ENCODE measurements around the gene CALML5.

The CALML5 gene

DNA sequence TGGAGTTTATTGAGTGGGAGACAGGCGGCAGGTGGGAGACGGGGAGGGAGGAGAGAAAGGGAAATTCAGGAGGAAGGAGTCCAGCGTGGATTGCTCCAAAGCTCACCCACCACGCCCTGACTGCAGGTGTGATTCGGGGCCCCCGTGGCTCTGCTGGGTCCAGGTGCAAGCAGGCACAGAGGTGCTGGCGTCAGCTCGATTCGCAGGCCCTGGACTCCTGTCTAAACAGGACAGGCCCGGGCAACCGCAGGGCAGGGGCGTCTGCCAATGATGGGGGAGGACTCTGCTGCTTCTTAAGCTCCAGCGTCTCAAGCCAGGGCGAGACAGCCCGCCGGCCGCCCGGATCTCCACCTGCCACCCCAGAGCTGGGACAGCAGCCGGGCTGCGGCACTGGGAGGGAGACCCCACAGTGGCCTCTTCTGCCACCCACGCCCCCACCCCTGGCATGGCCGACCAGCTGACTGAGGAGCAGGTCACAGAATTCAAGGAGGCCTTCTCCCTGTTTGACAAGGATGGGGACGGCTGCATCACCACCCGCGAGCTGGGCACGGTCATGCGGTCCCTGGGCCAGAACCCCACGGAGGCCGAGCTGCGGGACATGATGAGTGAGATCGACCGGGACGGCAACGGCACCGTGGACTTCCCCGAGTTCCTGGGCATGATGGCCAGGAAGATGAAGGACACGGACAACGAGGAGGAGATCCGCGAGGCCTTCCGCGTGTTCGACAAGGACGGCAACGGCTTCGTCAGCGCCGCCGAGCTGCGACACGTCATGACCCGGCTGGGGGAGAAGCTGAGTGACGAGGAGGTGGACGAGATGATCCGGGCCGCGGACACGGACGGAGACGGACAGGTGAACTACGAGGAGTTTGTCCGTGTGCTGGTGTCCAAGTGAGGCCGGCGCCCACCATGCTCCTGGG lies 25.5 kb upstream of the CALML5 start, which contains the start of gene CALML3:
CALML3 (plus strand) TSS at position 321 of the 920 bp plus-strand sequence; CDS start at position 446, 125 bp downstream.
- TF ChIP-seq, protein P1, sequence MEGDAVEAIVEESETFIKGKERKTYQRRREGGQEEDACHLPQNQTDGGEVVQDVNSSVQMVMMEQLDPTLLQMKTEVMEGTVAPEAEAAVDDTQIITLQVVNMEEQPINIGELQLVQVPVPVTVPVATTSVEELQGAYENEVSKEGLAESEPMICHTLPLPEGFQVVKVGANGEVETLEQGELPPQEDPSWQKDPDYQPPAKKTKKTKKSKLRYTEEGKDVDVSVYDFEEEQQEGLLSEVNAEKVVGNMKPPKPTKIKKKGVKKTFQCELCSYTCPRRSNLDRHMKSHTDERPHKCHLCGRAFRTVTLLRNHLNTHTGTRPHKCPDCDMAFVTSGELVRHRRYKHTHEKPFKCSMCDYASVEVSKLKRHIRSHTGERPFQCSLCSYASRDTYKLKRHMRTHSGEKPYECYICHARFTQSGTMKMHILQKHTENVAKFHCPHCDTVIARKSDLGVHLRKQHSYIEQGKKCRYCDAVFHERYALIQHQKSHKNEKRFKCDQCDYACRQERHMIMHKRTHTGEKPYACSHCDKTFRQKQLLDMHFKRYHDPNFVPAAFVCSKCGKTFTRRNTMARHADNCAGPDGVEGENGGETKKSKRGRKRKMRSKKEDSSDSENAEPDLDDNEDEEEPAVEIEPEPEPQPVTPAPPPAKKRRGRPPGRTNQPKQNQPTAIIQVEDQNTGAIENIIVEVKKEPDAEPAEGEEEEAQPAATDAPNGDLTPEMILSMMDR (conservative IDR thresholded peaks at IDR 0.05; ENCODE audit: control insufficient read depth, insufficient read depth, low read depth, low read length): no peak
- DNase-seq (ENCODE audit: low read depth): no peak
- no peak within 1 kb of the TSS for H3K4me3 ChIP-seq (ENCODE audit: control insufficient read depth, low read depth, low read length)

DNA sequence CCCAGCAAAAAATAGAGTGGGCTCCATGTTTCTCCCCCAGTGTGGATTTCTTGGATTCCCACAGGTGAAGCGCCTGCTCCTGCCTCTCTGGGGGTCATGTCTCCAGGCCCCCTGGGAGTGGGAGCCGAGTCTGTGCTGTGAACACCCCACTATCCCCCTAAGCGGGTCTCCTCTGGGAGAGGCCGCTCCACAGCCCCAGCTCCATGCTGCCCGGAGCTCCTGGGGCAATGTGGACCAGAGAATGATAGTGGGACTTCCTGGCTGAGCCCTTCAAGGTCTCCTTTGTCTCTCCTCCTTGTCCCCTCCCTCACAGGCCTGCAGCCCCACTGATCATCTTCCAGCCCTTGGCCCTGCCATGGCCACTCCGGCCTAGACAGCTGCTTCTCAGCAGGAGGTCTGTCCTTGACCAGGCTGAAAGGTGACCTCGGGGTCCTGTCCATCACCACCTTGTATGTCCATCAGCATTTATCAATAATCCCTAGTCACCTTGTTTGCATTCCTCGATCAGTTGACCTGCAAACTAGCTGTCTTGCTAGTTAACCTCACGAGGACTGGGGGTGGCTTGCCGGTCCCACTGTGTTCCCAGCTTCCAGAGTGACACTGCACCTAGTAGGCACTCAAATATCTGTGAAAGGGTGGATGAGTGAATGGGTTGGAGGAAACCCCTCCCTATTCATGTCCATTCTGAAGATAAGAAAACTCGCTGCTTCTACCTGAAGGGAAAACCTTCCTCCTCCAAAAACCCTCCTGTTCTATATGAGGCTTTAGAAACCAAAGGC lies 24.6 kb upstream of the CALML5 start:
- TF ChIP-seq, protein P1 (conservative IDR thresholded peaks at IDR 0.05; ENCODE audit: control insufficient read depth, insufficient read depth, low read depth, low read length): no peak
- no peak for DNase-seq (ENCODE audit: low read depth)
- H3K4me3 ChIP-seq (ENCODE audit: control insufficient read depth, low read depth, low read length): no peak overlapping the region

DNA sequence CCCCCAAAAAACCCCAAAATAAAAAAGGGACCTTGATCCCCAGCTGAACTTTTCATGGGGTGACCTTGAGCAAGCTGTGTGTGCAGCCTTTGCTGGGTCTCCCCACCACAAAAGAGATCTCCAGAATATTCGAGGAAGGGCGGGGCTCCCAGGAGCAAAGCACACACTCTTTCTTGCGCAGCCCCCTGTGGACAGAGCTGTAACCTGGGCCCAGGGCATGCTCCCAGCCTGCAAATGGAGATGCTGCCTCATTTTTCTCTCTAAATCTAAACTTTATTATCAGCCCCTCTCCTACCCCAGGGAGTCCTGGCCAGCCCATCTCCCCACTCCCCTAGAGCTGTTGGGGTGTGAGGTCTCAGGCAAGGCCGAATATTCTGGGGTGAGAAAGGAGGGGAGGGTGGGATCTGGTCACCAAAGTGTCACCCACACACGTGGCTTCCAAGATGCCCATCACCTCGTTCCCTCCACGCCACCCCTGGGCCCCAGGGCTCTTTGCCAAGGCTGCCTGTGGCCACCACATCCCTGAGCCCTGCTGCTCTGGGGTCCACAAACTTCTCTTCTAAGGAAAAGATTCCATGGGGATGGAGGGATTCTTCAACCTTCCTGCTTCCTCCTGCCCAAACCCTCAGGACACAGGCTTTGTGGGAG lies 23.7 kb upstream of the CALML5 start:
- no peak overlapping the region for H3K4me3 ChIP-seq (ENCODE audit: control insufficient read depth, low read depth, low read length)
- TF ChIP-seq, protein P1 (conservative IDR thresholded peaks at IDR 0.05; ENCODE audit: control insufficient read depth, insufficient read depth, low read depth, low read length): no peak
- no peak for DNase-seq (ENCODE audit: low read depth)

DNA sequence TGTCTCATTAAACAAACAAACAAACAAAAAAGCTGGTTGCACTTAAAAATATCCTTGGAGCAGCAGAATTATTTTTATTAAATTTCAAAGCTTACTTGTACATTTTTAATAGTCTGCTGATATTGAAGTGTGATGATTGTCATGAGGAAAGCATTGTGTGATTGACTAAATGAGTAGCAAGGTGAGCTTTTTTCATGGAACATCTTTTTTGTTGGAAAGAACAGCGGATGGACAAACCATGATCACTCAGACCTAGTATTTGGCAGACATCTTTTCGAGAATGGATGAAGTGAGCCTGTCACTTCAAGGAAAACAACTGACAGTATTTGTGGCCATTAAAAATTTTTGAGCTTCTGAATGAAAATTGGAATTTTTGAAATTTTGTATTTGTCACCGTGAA lies 19.7 kb upstream of the CALML5 start:
- no peak for DNase-seq (ENCODE audit: low read depth)
- no peak overlapping the region for H3K4me3 ChIP-seq (ENCODE audit: control insufficient read depth, low read depth, low read length)
- TF ChIP-seq, protein P1 (conservative IDR thresholded peaks at IDR 0.05; ENCODE audit: control insufficient read depth, insufficient read depth, low read depth, low read length): no peak

DNA sequence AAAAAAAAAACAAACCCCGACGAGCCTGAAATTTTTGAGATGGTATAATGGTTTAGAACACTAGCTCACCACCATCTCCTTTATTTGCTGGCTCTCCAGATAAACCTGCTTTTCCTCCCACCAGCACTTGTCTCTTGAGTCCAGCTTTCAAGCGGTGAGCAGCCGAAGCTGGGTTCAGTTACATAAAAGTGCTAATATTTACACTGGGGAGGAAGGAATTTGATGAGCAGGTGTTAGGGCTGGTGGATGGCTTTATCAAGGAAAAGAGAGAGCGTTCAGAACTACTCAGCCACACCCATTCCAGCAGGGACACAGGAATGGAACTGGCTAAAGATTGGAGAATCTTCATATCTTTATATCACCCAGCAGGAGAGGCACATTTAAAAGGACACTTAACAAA lies 18.8 kb upstream of the CALML5 start:
- DNase-seq (ENCODE audit: low read depth): no peak
- no peak overlapping the region for H3K4me3 ChIP-seq (ENCODE audit: control insufficient read depth, low read depth, low read length)
- TF ChIP-seq, protein P1 (conservative IDR thresholded peaks at IDR 0.05; ENCODE audit: control insufficient read depth, insufficient read depth, low read depth, low read length): no peak

DNA sequence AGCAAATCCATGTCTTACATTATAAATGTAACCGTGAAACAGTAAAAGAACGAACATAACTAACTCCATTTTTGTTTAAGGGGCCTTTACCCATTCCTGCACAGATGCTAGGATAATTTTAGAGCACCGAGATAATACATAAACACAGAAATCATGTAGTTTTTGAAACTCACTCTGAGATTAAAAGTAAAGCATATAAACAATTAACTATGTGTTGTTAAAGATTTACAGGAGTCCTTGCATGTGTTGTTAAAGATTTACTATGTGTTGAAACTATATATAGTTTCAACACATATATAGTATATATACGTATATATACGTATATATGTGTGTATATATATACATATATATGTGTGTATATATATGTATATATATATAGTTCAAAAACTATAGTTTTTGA lies 18.2 kb upstream of the CALML5 start:
- TF ChIP-seq, protein P1 (conservative IDR thresholded peaks at IDR 0.05; ENCODE audit: control insufficient read depth, insufficient read depth, low read depth, low read length): no peak
- no peak overlapping the region for H3K4me3 ChIP-seq (ENCODE audit: control insufficient read depth, low read depth, low read length)
- DNase-seq (ENCODE audit: low read depth): no peak

All from fibroblast of mammary gland (primary cell).